Omental fat pad (tissue), 4 donors: ENCODE data around the gene NUAK1. TPM values are rescaled to one million over a fixed set of nuclear protein-coding genes. Genes with fewer than 3 reads are reported as not detected.

ENCODE experiments used
- ATAC-seq: fragments of 150-250 bp; one replicate; pipeline ENCODE4 v1.9.1; 2016; ENCODE audit warnings: mild to moderate bottlenecking, moderate library complexity; ENCODE audit not compliant: low FRiP score
- DNase-seq: peaks from one replicate; pipeline ENCODE4 v3.0.0-alpha.2; 2019; ENCODE audit warnings: low spot score
- CTCF ChIP-seq, 3 donors: fragments of 450-650 bp; IDR thresholded peaks; one replicate each; pipeline ENCODE4 v1.5.1; 2016 to 2017; ENCODE audit warnings: antibody characterized with exemption in 3 of 3, mild to moderate bottlenecking in 3 of 3, moderate library complexity in 2 of 3
- total RNA-seq, 4 donors: library from RNA; depleted of rRNA; stranded (reverse); fragments of >200 nt; gene quantifications; one replicate each; pipeline ENCODE4 v1.1.0, GENCODE V29; 2016

NUAK1 gene
- total RNA-seq, 4 donors from 2014 or later: 6.8 to 47.3 (median 21.0) TPM

- no peak for ATAC-seq
- TF ChIP-seq CTCF (IDR thresholded peaks at IDR 0.05): no peak
- DNase-seq: no peak
Measured at GRCh38 chr12:106132175-106133135, 6.3 kb downstream of the NUAK1 start.

- ATAC-seq (no peak), DNase-seq (no peak)
- TF ChIP-seq CTCF (IDR thresholded peaks at IDR 0.05): no peak
Measured at GRCh38 chr12:106131676-106132075, 7.1 kb downstream of the NUAK1 start.

- TF ChIP-seq CTCF (IDR thresholded peaks at IDR 0.05): no peak
- ATAC-seq (no peak), DNase-seq (no peak)
Measured at GRCh38 chr12:106130474-106131113, 8.2 kb downstream of the NUAK1 start.

GRCh38 chr12:106128585-106129328 lies 10.0 kb downstream of the NUAK1 start:
- TF ChIP-seq CTCF (IDR thresholded peaks at IDR 0.05): no peak
- ATAC-seq: no peak

GRCh38 chr12:106127338-106128126 lies 11.2 kb downstream of the NUAK1 start:
- DNase-seq (no peak), ATAC-seq (no peak)
- no peak for TF ChIP-seq CTCF (IDR thresholded peaks at IDR 0.05)

More at GRCh38 chr12:106128585-106129328, 10.0 kb downstream of the NUAK1 start:
- no peak for DNase-seq
